ENCODE data around the gene MFRP.

DNA sequence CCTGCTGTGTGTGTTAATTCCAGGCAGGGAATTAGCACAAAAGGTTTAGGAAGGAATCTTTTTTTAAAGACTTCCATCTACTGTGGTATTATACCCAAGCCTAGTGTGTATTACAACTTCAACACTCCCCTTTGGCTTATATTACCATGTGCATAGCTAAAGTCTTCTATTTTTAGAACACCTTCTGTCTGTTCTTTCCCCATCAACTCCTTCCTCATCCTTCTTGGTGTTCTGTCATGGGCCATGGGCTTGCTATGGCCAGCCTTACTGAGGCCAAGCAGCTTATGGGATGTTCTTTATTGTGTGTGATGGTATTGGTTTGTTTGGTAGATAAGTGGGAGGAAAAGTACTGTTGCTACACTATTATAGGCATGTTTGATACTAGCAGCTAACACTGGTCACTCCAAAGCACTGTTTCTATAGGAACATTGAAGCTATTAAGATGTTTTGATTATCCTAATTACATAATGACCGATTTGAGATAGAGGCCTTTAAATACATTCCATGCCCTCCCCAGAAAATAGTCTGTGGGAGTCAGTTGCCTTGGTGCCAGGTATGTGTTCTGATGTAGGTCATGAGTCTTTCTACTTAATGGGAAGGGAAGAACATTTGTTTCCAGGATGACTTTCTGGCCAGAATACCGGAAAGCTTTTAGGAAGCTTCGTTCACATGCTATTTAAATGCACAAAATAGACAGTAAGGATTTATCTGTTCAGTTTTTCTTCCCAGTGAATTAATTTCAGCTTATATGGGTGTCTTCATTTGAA lies 46.1 kb downstream of the MFRP start:
- no peak for TF ChIP-seq POLR2A (IDR thresholded peaks at IDR 0.05)
- TF ChIP-seq CTCF (IDR thresholded peaks at IDR 0.05): no peak

All from thyroid gland (tissue), 4 donors.